DMS153 (cell line): ENCODE results near the gene PDZD4.
"Not testable (repeated sequence)": the region's sequence is repeated elsewhere in the genome, so short reads cannot be mapped to it uniquely, and the experiment has no call there.

Source experiments
- DNase-seq: peaks from one replicate; lab custom pipeline; 2025; lab: John Stamatoyannopoulos, UW

The PDZD4 gene

GRCh38 chrX:153832728-153833127 is 2.4 kb upstream of the PDZD4 start:
- DNase-seq, result no peak

GRCh38 chrX:153831429-153832150 is 1.2 kb upstream of the PDZD4 start:
- DNase-seq, result no peak

- no peak for DNase-seq
Observed at GRCh38 chrX:153830640-153831428, 490 bp upstream of the PDZD4 start.

GRCh38 chrX:153829549-153829798 is 870 bp downstream of the PDZD4 start:
- no peak for DNase-seq

- DNase-seq, result no peak
Observed at GRCh38 chrX:153828723-153829548, 1.4 kb downstream of the PDZD4 start.

GRCh38 chrX:153828308-153828707 is 2.0 kb downstream of the PDZD4 start:
- no peak for DNase-seq

GRCh38 chrX:153827903-153828302 is 2.4 kb downstream of the PDZD4 start:
- no peak for DNase-seq

- DNase-seq, result no peak
Observed at GRCh38 chrX:153827016-153827415, 3.3 kb downstream of the PDZD4 start.

GRCh38 chrX:153825042-153825441 is 5.3 kb downstream of the PDZD4 start:
- DNase-seq, result no peak

- DNase-seq, result no peak
Observed at GRCh38 chrX:153824348-153824747, 6.0 kb downstream of the PDZD4 start.

- DNase-seq, result no peak
Observed at GRCh38 chrX:153821066-153821465, 9.3 kb downstream of the PDZD4 start.

GRCh38 chrX:153820601-153821000 is 9.7 kb downstream of the PDZD4 start:
- DNase-seq, result no peak

- no peak for DNase-seq
Observed at GRCh38 chrX:153819384-153820040, 10.8 kb downstream of the PDZD4 start.

- peak; percentile 42 for DNase-seq
Observed at GRCh38 chrX:153818571-153819383, 11.6 kb downstream of the PDZD4 start.

- DNase-seq, result not testable (repeated sequence)
Observed at GRCh38 chrX:153818064-153818463, 12.3 kb downstream of the PDZD4 start.

- DNase-seq, result no peak
Observed at GRCh38 chrX:153816831-153817690, 13.3 kb downstream of the PDZD4 start.

- DNase-seq, result no peak
Observed at GRCh38 chrX:153814591-153815315, 15.6 kb downstream of the PDZD4 start.

- DNase-seq, result no peak
Observed at GRCh38 chrX:153813161-153813560, 17.2 kb downstream of the PDZD4 start.

GRCh38 chrX:153812220-153812619 is 18.1 kb downstream of the PDZD4 start:
- no peak for DNase-seq

GRCh38 chrX:153807976-153808375 is 22.4 kb downstream of the PDZD4 start:
- DNase-seq, result no peak
